Measurements from ENCODE around the gene CDH2.

DNA sequence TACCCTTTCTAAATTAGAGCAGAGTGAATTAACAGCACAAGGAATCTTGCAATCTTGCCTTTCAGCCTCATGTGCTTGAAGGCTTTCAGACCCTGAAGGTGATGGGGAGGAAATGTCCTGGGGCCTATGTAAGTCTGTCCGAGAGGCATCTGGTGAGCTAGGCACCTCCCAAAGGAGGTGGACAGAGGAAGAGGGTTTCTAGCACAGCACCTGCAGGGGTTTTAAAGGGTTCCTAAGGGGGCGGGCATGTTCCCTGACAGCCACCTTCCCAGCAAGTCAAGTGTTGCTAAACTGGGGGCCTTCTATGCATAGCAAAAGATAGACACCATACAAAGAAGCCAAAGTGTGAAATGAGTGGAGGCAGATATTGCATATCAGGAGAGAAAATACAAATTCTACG is 88.5 kb downstream of the CDH2 start:
- TF ChIP-seq EZH2 (IDR thresholded peaks at IDR 0.05; ENCODE audit: low read depth, unreplicated experiment): no peak
- TF ChIP-seq ETS1 (IDR thresholded peaks at IDR 0.05): 0 out of 2 replicates have a peak, but pooled peaks have one; percentile 26
- TF ChIP-seq CTCF (conservative IDR thresholded peaks at IDR 0.05; ENCODE audit: low read depth in 2 of 2): no peak
- TF ChIP-seq REST (IDR thresholded peaks at IDR 0.05; ENCODE audit: unreplicated experiment): no peak
- TF ChIP-seq POLR2AphosphoS5 (IDR thresholded peaks at IDR 0.05; ENCODE audit: low read depth): peak; percentile 67
- no peak for TF ChIP-seq EZH2phosphoT487 (IDR thresholded peaks at IDR 0.05; ENCODE audit: unreplicated experiment)
- no peak for TF ChIP-seq JUNB (IDR thresholded peaks at IDR 0.05; ENCODE audit: unreplicated experiment)
- no peak for TF ChIP-seq STAT1 (IDR thresholded peaks at IDR 0.05; ENCODE audit: unreplicated experiment)
- no peak for TF ChIP-seq CREB1 (CRISPR knock-in tag; IDR thresholded peaks at IDR 0.05; ENCODE audit: low read depth)
